GM21786 (cell line): ENCODE results near the gene SYNGAP1.

Experiments
- ATAC-seq: cut with Tn5 transposase; IDR thresholded peaks from one replicate; pipeline ENCODE4 v1.9.1; 2021; ENCODE audit not compliant: unreplicated experiment

Gene SYNGAP1

GRCh38 chr6:33420491-33421343 is 852 bp downstream of the SYNGAP1 start:
- ATAC-seq = no peak

GRCh38 chr6:33421344-33421643 is 1.4 kb downstream of the SYNGAP1 start:
- ATAC-seq = no peak

GRCh38 chr6:33423777-33424176 is 3.9 kb downstream of the SYNGAP1 start:
- no peak for ATAC-seq

DNA sequence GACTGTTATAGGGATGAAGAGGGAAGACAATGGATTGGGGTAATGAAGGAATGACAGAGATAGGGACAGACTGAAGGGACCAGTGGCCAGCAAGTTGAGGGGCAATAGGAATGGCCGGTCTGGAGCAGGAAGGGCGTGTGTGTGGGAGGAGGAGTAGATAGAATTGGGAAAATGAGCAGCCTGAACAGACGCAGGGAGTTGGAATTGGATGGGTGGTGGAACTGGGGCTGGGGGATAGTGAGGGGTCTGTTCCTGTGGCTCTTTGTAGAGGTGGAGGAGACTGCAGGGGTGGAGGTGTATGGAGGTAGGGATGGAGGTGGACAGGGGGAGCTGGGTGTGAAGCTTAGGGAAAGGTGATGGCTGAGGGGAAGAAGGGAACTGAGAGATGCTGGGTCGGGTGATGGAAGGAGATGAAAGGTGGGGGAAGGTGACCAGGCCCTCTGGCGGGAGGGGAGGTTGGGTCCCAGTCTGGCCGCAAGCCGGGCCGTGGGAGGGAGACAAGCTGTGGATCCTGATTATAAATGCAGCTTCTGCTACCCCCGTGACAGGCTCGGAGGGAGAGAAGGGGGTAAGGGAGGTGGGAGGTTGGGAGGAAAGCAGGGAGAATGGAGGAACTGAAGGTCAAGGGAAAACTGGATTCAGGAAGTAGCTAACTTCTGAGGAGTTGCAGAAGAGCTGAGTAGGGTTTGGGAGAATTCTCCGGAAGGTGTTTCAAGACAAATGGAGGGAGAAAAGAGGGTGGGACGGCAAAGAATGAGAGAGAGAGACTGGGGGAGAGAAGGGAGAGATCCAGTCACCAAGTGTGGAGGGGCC is 5.2 kb downstream of the SYNGAP1 start:
- ATAC-seq = no peak

GRCh38 chr6:33425668-33426577 is 6.1 kb downstream of the SYNGAP1 start:
- ATAC-seq = peak; percentile 45

GRCh38 chr6:33426590-33427511 is 7.0 kb downstream of the SYNGAP1 start:
- ATAC-seq = no peak

DNA sequence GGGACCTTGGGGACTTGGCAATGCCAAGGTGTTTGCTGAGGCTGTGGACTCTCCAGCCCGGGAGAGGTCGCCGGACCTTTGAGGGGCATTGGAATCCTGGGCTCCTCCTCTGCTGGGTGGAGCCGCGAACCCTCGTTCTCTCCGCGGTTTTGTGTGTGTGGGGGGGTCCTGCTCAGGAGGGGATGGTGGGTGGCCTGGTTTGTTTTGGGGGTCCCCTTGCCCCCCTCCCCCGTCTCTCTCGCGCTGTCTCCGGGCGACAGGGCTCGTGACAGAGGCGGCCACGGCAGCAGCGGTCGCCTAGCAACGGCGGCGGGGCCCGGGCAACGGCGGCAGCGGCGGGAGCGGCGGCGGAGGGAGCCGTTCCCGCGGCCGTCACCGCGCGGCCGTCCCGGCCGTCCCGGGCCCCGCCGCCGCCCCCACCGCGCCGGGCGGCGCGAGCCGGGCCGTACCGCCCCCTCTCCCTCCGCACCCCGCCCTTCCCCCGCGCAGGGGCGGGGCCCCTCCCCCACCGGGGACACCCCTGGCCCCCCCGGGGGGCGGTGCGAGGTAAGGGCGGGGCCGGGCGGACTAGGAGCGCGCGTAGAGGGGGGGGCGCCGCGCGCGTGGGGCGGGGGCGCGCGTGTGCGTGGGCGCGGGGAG is 7.8 kb downstream of the SYNGAP1 start:
- no peak for ATAC-seq

DNA sequence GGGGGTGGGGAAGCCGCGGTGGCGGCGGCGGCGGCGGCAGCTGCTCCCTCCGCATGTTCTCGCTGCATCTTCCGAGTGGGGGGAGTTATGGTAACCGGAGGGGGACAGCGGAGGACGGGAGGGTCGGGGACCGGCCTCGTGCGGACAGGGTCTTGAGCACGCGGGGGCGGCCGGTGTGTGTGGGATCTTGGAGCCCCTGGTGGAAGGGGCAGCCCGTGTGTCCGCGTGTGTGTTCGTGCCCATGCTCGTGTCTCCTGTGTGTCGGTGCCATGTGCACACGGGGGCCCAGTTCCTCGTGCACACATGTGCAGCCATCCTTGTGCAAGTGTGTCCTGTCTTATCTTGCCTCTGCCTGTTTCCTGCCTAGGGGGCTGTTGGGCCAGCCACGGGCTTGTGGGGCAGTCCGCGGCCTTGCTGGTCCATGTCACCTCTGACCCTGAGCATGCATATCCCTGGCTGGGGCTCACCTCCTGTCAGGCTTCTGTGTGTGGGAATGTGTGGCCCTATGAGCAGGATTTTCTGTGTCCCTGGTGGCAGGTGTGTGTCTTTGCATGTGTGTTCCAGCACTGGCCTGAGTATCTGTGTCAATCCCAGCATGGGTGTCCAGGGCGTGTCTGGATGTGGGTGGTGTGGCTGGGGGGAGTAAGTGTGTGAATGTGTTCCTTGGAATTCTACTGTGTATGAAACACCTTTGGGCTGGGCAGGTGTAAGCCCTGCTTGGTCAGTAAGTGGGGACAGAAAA is 8.5 kb downstream of the SYNGAP1 start:
- no peak for ATAC-seq

DNA sequence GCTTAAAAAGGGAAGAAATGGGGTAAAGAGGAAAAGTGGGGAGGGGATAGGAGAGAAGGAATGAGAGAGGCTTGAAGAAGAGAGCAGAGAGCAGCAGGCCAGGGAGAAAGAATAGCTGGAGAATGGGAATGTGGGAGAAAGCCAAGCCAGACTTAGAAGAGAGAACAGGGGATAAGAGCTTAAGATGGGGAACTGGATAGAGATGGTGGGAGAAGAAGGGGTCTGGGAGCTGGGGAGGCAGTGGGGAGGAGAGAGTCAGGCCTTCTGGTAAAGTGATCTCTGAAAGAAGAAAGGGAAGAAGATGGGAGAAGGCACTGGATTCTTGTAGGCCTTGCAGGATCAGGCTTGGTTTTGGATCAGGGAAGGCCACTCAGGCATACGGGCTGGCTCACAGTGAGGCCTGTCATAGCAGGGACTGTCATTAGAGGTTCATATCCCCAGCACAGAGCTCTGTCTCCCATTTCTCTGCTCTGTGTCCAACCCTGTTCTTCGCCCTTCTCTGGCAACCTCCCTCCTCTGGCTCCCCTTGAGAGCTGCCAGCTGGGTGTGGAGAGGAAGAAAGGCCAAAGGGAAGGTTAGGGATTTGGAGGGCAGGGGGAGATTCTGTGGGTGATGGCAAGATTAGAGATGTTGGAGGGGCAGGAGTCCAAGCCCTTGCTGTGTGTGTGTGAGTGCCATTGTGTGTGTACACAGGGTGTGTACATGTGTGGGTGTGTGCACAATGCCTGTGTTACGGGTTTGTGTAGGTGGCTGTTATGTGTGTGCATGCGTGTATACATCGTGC is 9.3 kb downstream of the SYNGAP1 start:
- ATAC-seq = no peak

DNA sequence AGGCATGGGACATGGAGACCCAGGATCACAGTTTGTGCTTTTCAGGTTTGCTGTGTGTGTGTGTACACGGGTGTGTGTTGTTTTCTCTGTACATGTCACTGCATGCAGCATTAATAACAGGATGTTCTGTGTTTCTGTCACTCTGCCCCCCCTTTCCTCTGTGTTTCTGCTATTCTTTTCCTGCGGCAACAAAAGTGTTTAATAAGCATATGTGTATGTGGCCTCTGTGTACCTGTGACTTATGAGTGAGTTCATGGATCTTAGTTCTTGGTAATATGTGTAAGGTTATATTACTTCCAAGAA is 9.8 kb downstream of the SYNGAP1 start:
- ATAC-seq = no peak

GRCh38 chr6:33430334-33430733 is 10.5 kb downstream of the SYNGAP1 start:
- no peak for ATAC-seq

GRCh38 chr6:33430991-33431879 is 11.4 kb downstream of the SYNGAP1 start:
- peak; percentile 61 for ATAC-seq

DNA sequence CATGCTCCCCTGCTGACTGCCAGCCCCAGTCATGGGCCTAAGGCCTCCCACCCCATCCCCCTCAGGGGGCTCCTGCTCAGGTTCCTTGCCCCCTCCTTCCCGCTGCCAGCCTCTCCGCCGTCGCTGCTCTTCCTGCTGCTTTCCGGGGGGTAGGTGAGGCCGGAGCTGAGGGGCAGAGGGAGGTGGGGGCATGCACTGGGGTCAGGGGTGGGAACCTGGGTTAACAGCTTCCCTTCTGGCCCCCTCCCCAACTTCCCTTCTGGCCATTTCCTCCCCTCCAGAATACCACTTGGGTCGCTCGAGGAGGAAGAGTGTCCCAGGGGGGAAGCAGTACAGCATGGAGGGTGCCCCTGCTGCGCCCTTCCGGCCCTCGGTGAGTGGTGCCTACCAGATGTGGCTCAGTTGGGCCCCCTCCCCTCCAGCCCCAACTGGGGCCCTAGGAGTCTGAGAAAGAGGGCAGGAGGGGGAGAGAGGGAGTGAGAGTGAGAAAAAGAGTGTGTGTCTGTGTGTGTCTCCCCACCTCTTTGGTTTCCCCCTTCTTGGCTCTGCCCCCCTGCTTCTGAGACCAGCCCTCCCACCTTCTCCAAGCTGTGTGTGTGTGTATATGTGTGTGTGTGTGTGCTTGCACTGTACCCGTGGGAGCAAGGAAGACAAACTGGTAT is 12.1 kb downstream of the SYNGAP1 start:
- no peak for ATAC-seq

DNA sequence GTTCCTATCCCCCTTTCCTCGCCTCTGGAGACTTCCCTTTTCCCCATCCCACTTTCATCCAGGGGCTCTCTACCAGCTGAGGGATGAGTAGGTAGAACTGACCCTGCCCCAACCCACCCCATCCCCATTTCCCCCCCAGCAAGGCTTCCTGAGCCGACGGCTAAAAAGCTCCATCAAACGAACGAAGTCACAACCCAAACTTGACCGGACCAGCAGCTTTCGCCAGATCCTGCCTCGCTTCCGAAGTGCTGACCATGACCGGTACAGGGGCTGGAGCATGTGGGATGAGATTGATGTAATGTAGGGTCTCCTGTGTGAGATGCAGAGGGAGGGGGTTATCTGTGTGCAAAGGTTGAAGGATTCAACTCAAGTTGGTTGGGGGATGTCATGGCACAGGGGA is 12.7 kb downstream of the SYNGAP1 start:
- no peak for ATAC-seq

GRCh38 chr6:33433001-33433543 is 13.2 kb downstream of the SYNGAP1 start:
- no peak for ATAC-seq

DNA sequence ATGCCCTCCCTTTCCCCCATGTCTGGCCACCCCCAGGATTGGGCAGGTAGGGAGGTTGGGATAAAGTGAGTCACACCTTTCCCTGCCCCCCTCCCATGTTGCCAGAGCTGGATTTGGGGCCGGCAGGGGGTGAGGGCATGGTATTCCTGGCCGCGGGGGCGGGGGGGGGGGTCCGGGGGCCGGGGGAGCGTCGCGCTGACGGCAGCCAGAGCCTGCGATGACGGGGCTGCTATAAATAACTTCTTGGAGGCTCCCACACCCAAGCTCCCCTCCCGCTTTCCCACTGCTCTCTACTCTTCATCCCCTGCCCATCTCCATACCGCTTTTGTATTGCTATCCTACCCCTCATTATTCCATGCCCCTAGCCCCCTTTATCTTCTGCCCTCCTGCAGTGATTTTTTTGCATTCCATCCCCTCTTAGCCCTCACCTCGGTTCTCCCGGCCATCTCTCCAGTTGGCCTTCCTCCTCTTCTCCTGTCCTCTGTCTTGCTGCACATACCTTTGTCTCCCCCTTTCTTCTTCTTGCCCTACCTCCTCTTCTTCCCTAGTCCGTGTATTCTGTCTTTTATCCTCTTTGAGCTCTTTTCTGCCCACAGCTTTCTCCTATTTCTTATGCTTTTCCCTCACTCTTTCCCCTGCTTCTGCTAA is 13.8 kb downstream of the SYNGAP1 start:
- ATAC-seq = no peak
